IMR-90 (cell line): Measurements from ENCODE around the gene CMC2. TPM values are rescaled to one million over a fixed set of nuclear protein-coding genes. Genes with fewer than 3 reads are reported as not detected.

ENCODE experiments used
- ATAC-seq: fragments of 200-7000 bp; cut with Tn5 transposase; 2 replicates; pipeline ENCODE4 v1.9.1; 2020; ENCODE audit warnings: low read depth, mild to moderate bottlenecking, moderate library complexity
- BruUV-seq: library from RNA; stranded (reverse); fragments of 400-500 nt; replicated peaks from 2 replicates; lab custom pipeline; 2021; lab: Mats Ljungman, UMichigan
- CTCF ChIA-PET: fragments of 300-600 bp; formaldehyde crosslinking; extraction: SDS; loops from one replicate; lab custom pipeline; 2021; ENCODE audit warnings: antibody characterized with exemption; lab: Yijun Ruan, JAX
- POLR2A ChIA-PET: fragments of 300-600 bp; sonication (Branson Sonifier 250); formaldehyde crosslinking; loops from one replicate; lab custom pipeline; 2022; ENCODE audit warnings: antibody characterized with exemption; ENCODE audit not compliant: unreplicated experiment; lab: Charles Lee
- DNase-seq: peaks from one replicate; pipeline ENCODE4 v3.0.0; 2013
- H2AFZ ChIP-seq: replicated peaks from 2 replicates; pipeline ENCODE3; 2013; ENCODE audit warnings: low read length, mild to moderate bottlenecking; ENCODE audit not compliant: poor library complexity
- H2AK5ac ChIP-seq: 2 replicates; pipeline ENCODE4 v1.6.1; 2013; ENCODE audit warnings: low read depth, low read length, inconsistent platforms
- H2AK9ac ChIP-seq: replicated peaks from 2 replicates; pipeline ENCODE3; 2013; ENCODE audit warnings: mild to moderate bottlenecking, low read depth, low read length, moderate library complexity; ENCODE audit not compliant: poor library complexity
- H2BK120ac ChIP-seq: 2 replicates; pipeline ENCODE4 v1.6.1; 2013; ENCODE audit warnings: low read depth, low read length, inconsistent platforms
- H2BK15ac ChIP-seq: 3 replicates; pipeline ENCODE4 v1.6.1; 2013; ENCODE audit warnings: low read depth, low read length, inconsistent platforms
- H2BK20ac ChIP-seq: 2 replicates; pipeline ENCODE4 v1.6.1; 2013; ENCODE audit warnings: low read depth, mild to moderate bottlenecking, inconsistent platforms, low read length, moderate library complexity
- H2BK5ac ChIP-seq: 2 replicates; pipeline ENCODE4 v1.6.1; 2013; ENCODE audit warnings: mild to moderate bottlenecking, low read depth, low read length, inconsistent platforms; ENCODE audit not compliant: poor library complexity, severe bottlenecking
- H3K14ac ChIP-seq: replicated peaks from 2 replicates; pipeline ENCODE4 v1.6.1; 2013; ENCODE audit warnings: low read depth, low read length, inconsistent platforms
- H3K18ac ChIP-seq: 2 replicates; pipeline ENCODE4 v1.6.1; 2013; ENCODE audit warnings: low read depth, low read length, control low read depth
- H3K23ac ChIP-seq: 2 replicates; pipeline ENCODE4 v1.6.1; 2013; ENCODE audit warnings: low read depth, low read length, inconsistent platforms
- H3K27ac ChIP-seq: 2 replicates; pipeline ENCODE4 v1.5.1; 2013; ENCODE audit warnings: mild to moderate bottlenecking, control low read depth, low read length; ENCODE audit not compliant: insufficient read depth
- H3K27me3 ChIP-seq: 2 replicates; pipeline ENCODE4 v1.6.1; 2013; ENCODE audit warnings: low read length; ENCODE audit not compliant: control insufficient read depth, insufficient read depth
- H3K36me3 ChIP-seq: 2 replicates; pipeline ENCODE4 v1.6.1; 2013; ENCODE audit warnings: low read length, mixed read lengths; ENCODE audit not compliant: control insufficient read depth, insufficient read depth
- H3K4ac ChIP-seq: 2 replicates; pipeline ENCODE4 v1.6.1; 2013; ENCODE audit warnings: low read depth, low read length, inconsistent platforms
- H3K4me1 ChIP-seq: 2 replicates; pipeline ENCODE4 v1.6.1; 2013; ENCODE audit warnings: low read length, mixed read lengths; ENCODE audit not compliant: control insufficient read depth, insufficient read depth
- H3K4me2 ChIP-seq: 2 replicates; pipeline ENCODE4 v1.6.1; 2013; ENCODE audit warnings: low read depth, mild to moderate bottlenecking, control low read depth, low read length, moderate library complexity
- H3K4me3 ChIP-seq: 2 replicates; pipeline ENCODE4 v1.5.1; 2013; ENCODE audit warnings: low read depth, mild to moderate bottlenecking, control low read depth, low read length, moderate library complexity; ENCODE audit not compliant: insufficient read depth
- H3K56ac ChIP-seq: 2 replicates; pipeline ENCODE4 v1.6.1; 2013; ENCODE audit warnings: low read length, inconsistent platforms; ENCODE audit not compliant: insufficient read depth; ENCODE audit errors: extremely low read depth
- H3K79me1 ChIP-seq, 2 experiments: 2 replicates each; pipeline ENCODE4 v1.6.1; 2013; ENCODE audit warnings: low read length in 2 of 2, inconsistent platforms in 1 of 2, low read depth in 1 of 2
- H3K9ac ChIP-seq: 2 replicates; pipeline ENCODE4 v1.6.1; 2013; ENCODE audit warnings: low read depth, low read length, control low read depth
- H3K9me1 ChIP-seq: 2 replicates; pipeline ENCODE4 v1.6.1; 2013; ENCODE audit warnings: low read length, inconsistent platforms; ENCODE audit not compliant: insufficient read depth
- H3K9me3 ChIP-seq: 2 replicates; pipeline ENCODE4 v1.6.1; 2013; ENCODE audit warnings: low read length; ENCODE audit not compliant: control insufficient read depth, insufficient read depth
- H4K20me1 ChIP-seq: 2 replicates; pipeline ENCODE4 v1.6.1; 2013; ENCODE audit warnings: low read length, inconsistent platforms; ENCODE audit not compliant: insufficient read depth
- H4K5ac ChIP-seq: 2 replicates; pipeline ENCODE4 v1.6.1; 2013; ENCODE audit warnings: mild to moderate bottlenecking, low read depth, low read length, control low read depth
- H4K8ac ChIP-seq, 2 experiments: 2 replicates each; pipeline ENCODE4 v1.6.1; 2013; ENCODE audit warnings: low read depth in 2 of 2, low read length in 2 of 2, control low read depth in 1 of 2, inconsistent platforms in 1 of 2
- H4K91ac ChIP-seq: 2 replicates; pipeline ENCODE4 v1.6.1; 2013; ENCODE audit warnings: low read depth, low read length, inconsistent platforms; ENCODE audit not compliant: insufficient read depth
- BHLHE40 ChIP-seq: fragments of 150-350 bp; IDR thresholded peaks from 2 replicates; pipeline ENCODE4 v1.6.1; 2016; ENCODE audit warnings: mild to moderate bottlenecking, low read depth, low read length
- CEBPB ChIP-seq: IDR thresholded peaks from 2 replicates; pipeline ENCODE4 v1.6.1; 2012; ENCODE audit warnings: low read depth, low read length, improper control_type of control experiment
- CHD1 ChIP-seq: IDR thresholded peaks from 2 replicates; pipeline ENCODE4 v1.6.1; 2012; ENCODE audit warnings: low read depth, low read length, improper control_type of control experiment
- MAFK ChIP-seq: IDR thresholded peaks from 2 replicates; pipeline ENCODE4 v1.6.1; 2012; ENCODE audit warnings: low read depth, low read length, improper control_type of control experiment
- MAZ ChIP-seq: IDR thresholded peaks from 2 replicates; pipeline ENCODE4 v1.6.1; 2012; ENCODE audit warnings: low read depth, mild to moderate bottlenecking, low read length, improper control_type of control experiment, moderate library complexity, borderline replicate concordance
- MXI1 ChIP-seq: IDR thresholded peaks from 2 replicates; pipeline ENCODE4 v1.6.1; 2012; ENCODE audit warnings: low read depth, mild to moderate bottlenecking, low read length, moderate library complexity, borderline replicate concordance
- NFE2L2 ChIP-seq: fragments of 150-350 bp; IDR thresholded peaks from 2 replicates; pipeline ENCODE4 v1.6.1; 2016; ENCODE audit warnings: low read depth, mild to moderate bottlenecking, low read length
- RAD21 ChIP-seq: IDR thresholded peaks from 2 replicates; pipeline ENCODE4 v1.6.1; 2012; ENCODE audit warnings: low read length, improper control_type of control experiment
- WGBS, 2 experiments: methylation state at CpG; one replicate each; pipeline versions ENCODE4 v1.1.5 to v1.1.7; 2013; ENCODE audit warnings: missing lambda C conversion rate in 2 of 2; ENCODE audit not compliant: insufficient read length in 1 of 2; ENCODE audit errors: extremely low coverage in 2 of 2; 5-methylcytosine and 5-hydroxymethylcytosine counted together
- dilution Hi-C: fragments of 300-500 bp; cut with HindIII; formaldehyde crosslinking; loops from one replicate; pipeline ENCODE4 v1.14.3; 2018; ENCODE audit warnings: low sequenced_read_pairs; ENCODE audit not compliant: unreplicated experiment
- in situ Hi-C: fragments of 300-500 bp; cut with MboI; formaldehyde crosslinking; loops from 3 replicates; pipeline ENCODE4 v1.14.3; 2019; ENCODE audit warnings: low sequenced_read_pairs, inconsistent platforms, mixed read lengths
- intact Hi-C: fragments of 100-400 bp; cut with micrococcal nuclease; formaldehyde crosslinking; loops from 2 replicates; pipeline ENCODE4 v1.10.0; 2022
- polyA plus RNA-seq, 3 experiments: library from polyadenylated mRNA; depleted of rRNA; stranded (reverse); fragments of >200 nt; gene quantifications; 2 replicates each; pipeline ENCODE4 v1.2.3, GENCODE V29; 2012; ENCODE audit warnings: low replicate concordance in 1 of 3
- total RNA-seq: library from RNA; depleted of rRNA; stranded (reverse); fragments of >200 nt; gene quantifications from 2 replicates; pipeline ENCODE4 v1.2.3, GENCODE V29; 2012
- TF ChIP-seq, protein P1 (sequence below): fragments of 150-350 bp; IDR thresholded peaks from 2 replicates; pipeline ENCODE4 v1.6.1; 2016; ENCODE audit warnings: low read depth, mild to moderate bottlenecking, low read length, moderate library complexity, borderline replicate concordance
- TF ChIP-seq, protein P2 (sequence below): fragments of 150-350 bp; IDR thresholded peaks from 2 replicates; pipeline ENCODE4 v1.6.1; 2017; ENCODE audit warnings: mild to moderate bottlenecking, antibody characterized with exemption, low read length, low read depth
- TF ChIP-seq, protein P3 (sequence below): conservative IDR thresholded peaks from 2 replicates; pipeline ENCODE4 v1.5.1; 2012; ENCODE audit warnings: mild to moderate bottlenecking, low read depth, low read length, improper control_type of control experiment

Gene CMC2
- total and polyA plus RNA-seq, 2 of the 4 experiments (the other 2 are of a cell fraction): 57.0 to 104 TPM

DNA sequence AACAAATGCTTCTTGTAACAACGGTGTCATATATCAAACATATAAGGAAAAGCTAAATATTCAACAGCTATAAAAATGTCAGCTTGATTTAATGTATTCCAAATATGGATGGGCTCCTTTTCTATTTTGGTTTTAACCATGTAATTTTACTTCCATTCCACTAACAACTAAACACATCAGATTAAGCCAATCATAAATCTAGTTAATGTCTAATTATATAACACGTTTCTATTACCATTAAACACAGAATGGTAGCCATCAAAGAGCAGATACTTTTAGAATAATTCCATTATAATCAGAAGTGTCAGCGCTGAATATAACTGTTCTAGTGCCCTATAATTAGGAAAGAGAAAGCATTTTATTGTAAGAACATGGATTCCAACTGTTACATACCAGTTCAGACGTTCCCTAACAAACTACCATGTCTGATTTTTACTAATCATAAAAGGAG lies 10.0 kb downstream of the CMC2 start:
- Histone ChIP-seq H2BK15ac (no peak overlapping the region), H3K14ac (no peak overlapping the region), H3K36me3 (no peaks in the 10 kb centered on the region), H3K4me3 (no peak overlapping the region), H3K4me2 (peak overlapping the region; percentile 83; the same call in 1 of the 2 replicates), H3K79me1 (peaks cover 18 to 33% of the 10 kb centered on the region in 2 experiments), H2AK9ac (no peak overlapping the region), H2AFZ (no peak overlapping the region), H3K18ac (no peak overlapping the region), H4K8ac (no peak overlapping the region), H2AK5ac (no peak overlapping the region), H2BK120ac (no peak overlapping the region), H3K27ac (no peak overlapping the region), H3K23ac (no peak overlapping the region), H3K56ac (no peak overlapping the region), H3K9ac (no peak overlapping the region), H3K9me1 (no peaks in the 10 kb centered on the region), H3K4ac (no peak overlapping the region), H2BK5ac (no peak overlapping the region), H2BK20ac (no peak overlapping the region), H4K5ac (no peak overlapping the region), H3K9me3 (no peaks in the 10 kb centered on the region), H4K20me1 (no peaks in the 10 kb centered on the region; the same call in 1 of the 2 replicates), H3K27me3 (no peaks in the 10 kb centered on the region), H3K4me1 (peaks cover 7% of the 10 kb centered on the region; the same call in 1 of the 2 replicates), H4K91ac (no peak overlapping the region)
- no peak for ATAC-seq
- ChIA-PET POLR2A (no interaction called here), CTCF (interaction anchor here (1.1 to 1.4 kb wide), 2 partner anchors 20 to 22 kb away, joined by 3 read pairs; no protein-coding TSS in a partner anchor)
- no peak for DNase-seq
- BruUV-seq: no TSS peak
- intact Hi-C loops: no loop called here
- WGBS, 2 experiments: no CpG with 5 or more reads among the region's 4 CpGs
- in situ Hi-C loops: no loop called here
- dilution Hi-C loops: no loop called here
- TF ChIP-seq, protein P1, sequence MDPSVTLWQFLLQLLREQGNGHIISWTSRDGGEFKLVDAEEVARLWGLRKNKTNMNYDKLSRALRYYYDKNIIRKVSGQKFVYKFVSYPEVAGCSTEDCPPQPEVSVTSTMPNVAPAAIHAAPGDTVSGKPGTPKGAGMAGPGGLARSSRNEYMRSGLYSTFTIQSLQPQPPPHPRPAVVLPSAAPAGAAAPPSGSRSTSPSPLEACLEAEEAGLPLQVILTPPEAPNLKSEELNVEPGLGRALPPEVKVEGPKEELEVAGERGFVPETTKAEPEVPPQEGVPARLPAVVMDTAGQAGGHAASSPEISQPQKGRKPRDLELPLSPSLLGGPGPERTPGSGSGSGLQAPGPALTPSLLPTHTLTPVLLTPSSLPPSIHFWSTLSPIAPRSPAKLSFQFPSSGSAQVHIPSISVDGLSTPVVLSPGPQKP: no peak
- no peak for TF ChIP-seq CEBPB
- TF ChIP-seq RAD21: no peak
- TF ChIP-seq, protein P2, sequence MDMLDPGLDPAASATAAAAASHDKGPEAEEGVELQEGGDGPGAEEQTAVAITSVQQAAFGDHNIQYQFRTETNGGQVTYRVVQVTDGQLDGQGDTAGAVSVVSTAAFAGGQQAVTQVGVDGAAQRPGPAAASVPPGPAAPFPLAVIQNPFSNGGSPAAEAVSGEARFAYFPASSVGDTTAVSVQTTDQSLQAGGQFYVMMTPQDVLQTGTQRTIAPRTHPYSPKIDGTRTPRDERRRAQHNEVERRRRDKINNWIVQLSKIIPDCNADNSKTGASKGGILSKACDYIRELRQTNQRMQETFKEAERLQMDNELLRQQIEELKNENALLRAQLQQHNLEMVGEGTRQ: no peak
- TF ChIP-seq NFE2L2: no peak
- no peak for TF ChIP-seq MXI1
- TF ChIP-seq CHD1: no peak
- no peak for TF ChIP-seq BHLHE40
- TF ChIP-seq, protein P3, sequence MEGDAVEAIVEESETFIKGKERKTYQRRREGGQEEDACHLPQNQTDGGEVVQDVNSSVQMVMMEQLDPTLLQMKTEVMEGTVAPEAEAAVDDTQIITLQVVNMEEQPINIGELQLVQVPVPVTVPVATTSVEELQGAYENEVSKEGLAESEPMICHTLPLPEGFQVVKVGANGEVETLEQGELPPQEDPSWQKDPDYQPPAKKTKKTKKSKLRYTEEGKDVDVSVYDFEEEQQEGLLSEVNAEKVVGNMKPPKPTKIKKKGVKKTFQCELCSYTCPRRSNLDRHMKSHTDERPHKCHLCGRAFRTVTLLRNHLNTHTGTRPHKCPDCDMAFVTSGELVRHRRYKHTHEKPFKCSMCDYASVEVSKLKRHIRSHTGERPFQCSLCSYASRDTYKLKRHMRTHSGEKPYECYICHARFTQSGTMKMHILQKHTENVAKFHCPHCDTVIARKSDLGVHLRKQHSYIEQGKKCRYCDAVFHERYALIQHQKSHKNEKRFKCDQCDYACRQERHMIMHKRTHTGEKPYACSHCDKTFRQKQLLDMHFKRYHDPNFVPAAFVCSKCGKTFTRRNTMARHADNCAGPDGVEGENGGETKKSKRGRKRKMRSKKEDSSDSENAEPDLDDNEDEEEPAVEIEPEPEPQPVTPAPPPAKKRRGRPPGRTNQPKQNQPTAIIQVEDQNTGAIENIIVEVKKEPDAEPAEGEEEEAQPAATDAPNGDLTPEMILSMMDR: no peak
- no peak for TF ChIP-seq MAFK
- TF ChIP-seq MAZ: no peak
